GM19023 (cell line): ENCODE results near the gene SMPDL3B.

Source experiments
- ATAC-seq: cut with Tn5 transposase; IDR thresholded peaks from one replicate; pipeline ENCODE4 v1.9.1; 2021; ENCODE audit warnings: mild to moderate bottlenecking, moderate library complexity; ENCODE audit not compliant: unreplicated experiment

SMPDL3B gene

DNA sequence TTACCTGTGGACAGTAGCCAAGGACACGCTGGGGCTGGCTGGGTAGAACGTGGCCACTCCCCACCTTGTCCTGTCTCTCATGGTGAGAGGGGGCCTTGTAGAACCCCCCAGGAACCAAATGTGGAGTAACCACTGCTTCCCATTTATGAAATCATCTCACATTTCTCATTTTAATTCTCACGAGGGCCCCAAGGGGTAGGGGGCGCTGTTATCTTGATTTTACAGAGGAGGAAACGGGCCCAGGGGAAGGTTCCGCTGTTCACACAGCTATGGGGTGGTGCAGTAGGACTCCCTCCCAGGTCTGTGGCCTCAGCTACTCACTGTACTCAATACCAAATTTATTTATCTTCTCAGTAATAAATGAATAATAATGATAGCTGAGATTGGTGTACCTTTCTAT lies 5.5 kb downstream of the SMPDL3B start:
- no peak for ATAC-seq

DNA sequence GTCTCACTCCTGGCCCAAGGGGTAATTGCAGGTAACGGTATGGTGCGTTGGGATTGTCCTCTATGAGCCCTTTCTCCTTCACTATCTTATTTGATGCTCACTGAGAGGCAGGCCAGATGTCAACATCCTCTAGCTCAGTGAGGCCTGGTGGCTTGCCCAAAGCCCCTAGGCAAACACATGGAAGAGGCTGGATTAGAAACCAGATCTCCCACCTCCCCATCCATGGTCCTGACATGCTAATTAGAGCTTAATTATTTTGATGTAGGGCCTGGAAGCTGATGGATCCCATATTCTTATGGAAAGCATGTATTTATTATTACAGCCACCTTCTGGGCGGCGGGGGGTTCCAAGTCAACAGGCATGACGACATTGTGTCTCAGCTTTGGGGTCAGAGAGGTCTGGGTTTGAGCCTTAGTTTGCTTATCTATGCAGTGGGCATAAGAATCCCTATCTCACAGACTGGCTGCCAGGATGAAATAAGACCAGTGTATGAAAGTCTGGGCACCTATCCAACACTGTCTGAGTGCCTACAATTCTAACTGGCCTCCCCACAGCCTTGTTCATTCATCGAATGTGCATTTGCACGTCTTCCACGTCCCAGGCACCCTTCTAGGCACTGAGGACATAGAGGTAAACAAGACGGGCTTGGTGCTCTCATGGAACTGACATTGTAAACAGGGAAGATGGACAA lies 6.2 kb downstream of the SMPDL3B start:
- ATAC-seq: no peak

DNA sequence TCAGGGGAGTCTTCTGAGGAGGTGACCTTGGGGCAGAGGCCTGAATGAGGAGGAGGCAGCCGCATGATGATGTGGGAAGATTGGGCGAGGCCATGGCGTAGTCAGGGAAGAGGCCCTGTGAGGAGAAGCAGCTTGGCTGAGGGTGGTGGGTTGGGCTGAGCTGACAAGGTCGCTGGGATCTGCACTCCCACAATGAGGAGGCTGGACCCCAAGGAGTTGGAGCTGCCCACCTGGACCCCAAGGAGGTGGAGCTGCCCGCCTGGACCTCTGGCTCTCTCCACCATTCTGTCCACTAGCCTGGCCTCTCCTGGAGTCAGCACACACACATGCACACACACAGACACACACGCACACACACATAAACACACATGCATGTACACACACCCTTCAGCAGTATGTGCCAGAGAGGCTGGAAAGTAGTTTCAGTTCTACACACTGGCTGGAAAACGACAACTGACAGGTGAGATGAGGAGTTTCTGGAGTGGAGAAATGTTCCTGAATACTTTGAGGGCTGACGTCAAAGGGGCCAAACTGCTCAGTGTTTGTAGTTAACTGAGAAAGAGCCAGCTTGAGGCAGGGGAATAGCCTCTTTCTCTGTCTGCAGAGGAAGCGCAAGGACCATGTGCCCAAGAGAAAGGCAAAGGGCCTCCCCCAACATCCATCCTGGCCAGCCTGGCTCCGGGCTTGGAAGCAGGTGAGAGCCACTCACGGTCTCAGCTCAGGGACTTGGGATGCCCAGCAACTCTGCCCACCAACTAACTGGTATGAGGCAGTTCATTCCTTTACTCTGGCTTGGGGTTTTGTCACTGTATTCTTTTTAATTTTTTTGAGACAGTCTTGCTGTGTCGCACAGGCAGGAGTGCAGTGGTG lies 7.1 kb downstream of the SMPDL3B start:
- ATAC-seq: no peak

DNA sequence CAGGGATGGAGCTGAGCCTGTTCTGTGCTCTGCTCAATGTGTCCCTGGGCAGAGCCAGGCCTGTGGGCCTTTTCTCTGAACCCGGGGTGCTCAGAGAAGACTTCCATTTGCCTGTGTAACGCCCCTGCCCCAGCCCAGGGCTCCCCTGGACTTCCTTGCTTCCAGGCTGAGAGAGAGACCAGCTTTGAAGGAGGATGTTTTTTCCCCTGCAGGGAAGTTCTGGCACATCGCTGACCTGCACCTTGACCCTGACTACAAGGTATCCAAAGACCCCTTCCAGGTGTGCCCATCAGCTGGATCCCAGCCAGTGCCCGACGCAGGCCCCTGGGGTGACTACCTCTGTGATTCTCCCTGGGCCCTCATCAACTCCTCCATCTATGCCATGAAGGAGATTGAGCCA lies 10.2 kb downstream of the SMPDL3B start:
- ATAC-seq: no peak

DNA sequence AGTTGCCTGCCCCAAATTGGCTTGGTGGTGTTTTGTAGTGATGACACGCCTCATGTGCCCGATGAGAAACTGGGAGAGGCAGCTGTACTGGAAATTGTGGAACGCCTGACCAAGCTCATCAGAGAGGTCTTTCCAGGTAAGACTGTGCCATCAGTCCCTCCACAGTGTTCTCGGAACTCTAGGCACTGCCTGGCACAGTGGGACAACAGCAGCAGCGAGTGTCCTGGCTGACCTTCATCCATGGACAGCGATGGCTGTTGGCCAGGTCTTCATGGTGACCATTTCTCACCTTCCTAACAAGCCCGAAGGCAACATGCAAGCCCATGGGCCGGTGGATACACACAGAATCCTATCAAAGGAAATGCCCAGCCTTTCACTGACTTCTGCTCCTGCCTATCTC lies 14.2 kb downstream of the SMPDL3B start:
- no peak for ATAC-seq

DNA sequence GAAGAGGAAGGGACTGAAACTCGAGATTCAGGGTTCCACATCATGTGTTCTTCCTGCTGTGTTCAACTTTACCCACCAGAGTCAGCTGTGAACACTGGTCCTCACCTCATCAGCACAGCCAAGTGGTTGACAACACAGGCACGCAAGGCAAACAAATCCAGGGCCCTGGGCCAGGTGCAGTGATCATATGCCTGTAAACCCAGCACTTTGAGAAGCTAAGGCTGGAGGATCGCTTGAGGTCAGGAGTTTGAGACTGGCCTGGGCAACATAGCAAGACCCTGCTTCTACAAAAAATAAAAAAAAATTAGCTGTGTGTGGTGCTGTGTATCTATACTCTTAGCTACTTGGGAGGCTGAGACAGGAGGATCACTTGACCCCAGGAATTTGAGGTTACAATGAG lies 16.6 kb downstream of the SMPDL3B start:
- no peak for ATAC-seq

DNA sequence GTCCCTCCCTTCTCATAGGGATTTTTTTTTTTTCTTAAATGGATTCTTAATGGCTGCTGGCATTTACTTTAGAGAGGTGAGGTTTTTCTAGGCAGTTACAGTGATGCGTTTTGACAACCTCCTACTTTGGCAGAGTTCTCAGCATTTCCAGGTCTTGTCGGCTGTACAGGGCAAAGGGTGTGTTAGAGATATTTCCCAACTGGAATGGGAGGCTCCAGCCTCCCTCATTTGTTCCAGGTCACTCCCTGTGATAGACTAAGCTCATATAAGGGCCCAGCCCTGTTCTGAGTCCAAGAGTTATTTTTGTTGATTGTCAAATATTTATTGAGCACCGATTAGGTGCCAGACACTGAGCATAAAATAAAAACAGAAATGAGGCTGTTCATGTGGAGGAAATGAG lies 17.3 kb downstream of the SMPDL3B start:
- ATAC-seq: no peak

DNA sequence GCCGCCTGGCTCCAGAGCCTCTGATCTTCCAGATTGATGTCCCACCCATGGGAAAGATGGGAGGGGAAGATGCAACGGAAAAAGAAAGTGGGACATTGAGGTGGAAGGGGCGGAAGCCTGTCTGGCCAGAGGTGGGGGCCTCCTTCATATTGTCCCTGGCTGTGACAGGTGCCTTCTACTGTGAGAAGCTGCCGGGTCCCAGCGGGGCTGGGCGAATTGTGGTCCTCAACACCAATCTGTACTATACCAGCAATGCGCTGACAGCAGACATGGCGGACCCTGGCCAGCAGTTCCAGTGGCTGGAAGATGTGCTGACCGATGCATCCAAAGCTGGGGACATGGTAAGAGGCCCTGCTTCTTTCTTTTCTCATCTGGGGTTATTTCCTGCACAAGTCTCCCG lies 19.4 kb downstream of the SMPDL3B start:
- no peak for ATAC-seq

DNA sequence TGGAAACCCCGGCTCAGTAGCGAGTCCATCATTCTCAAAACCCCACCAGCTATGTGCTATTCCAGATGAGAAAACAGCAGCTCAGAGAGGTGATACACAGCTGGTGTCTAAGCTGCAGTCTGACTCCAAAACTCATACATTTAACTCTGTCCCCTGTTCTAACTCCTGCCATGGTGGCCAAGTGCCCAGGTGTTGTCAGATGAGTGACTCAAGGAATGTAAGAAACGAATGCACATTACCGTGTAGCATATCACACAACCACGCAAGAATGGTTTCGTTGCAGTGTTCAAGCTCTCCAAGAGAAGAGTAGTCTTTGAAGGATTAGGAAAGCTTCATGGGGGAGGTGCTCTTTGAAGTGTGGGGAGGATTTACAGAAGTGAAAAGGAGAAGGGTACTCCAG lies 20.3 kb downstream of the SMPDL3B start:
- ATAC-seq: no peak

DNA sequence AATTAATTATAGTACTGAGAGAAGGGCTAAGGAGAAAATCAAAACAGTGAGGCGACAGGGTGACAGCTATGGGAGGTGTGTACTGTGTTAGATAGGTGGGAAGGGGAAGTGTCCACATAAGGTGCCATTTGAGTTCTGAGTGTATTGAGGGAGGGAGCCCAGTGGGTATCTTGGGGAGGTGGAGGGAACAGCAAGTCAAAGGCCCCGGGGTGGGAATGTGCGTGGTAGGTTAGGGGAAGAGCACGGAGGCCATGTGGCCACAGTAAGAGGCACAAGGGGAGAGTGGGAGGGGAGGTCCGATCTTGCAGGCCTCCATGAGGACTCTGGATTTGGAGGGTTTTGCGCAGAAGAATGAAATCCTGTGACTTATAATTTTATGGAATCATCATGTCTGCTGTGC lies 22.0 kb downstream of the SMPDL3B start:
- ATAC-seq: no peak

DNA sequence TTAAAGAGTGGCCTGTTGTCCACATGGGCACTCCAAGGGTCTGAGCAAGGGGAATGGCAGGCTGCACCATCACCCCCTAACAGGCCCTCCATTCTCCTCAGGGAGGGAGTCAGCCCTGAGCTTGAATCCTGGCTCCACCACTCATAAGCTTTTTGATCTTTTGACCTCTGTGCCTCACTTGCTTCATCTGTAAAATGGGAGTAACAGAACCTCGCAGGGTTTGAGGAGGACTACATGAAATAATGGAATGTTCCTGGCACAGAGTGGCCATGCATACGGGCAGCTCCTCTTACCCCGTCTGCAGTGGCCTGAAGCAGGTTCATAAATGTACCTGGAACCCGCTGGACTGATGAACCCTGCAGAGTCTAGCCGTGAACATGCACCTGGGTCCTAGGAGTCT lies 22.9 kb downstream of the SMPDL3B start:
- no peak for ATAC-seq

DNA sequence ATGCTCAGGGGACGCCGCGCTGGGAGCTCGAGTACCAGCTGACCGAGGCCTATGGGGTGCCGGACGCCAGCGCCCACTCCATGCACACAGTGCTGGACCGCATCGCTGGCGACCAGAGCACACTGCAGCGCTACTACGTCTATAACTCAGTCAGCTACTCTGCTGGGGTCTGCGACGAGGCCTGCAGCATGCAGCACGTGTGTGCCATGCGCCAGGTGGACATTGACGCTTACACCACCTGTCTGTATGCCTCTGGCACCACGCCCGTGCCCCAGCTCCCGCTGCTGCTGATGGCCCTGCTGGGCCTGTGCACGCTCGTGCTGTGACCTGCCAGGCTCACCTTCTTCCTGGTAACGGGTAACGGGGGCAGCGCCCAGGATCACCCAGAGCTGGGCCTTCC lies 23.7 kb downstream of the SMPDL3B start:
- ATAC-seq: no peak

DNA sequence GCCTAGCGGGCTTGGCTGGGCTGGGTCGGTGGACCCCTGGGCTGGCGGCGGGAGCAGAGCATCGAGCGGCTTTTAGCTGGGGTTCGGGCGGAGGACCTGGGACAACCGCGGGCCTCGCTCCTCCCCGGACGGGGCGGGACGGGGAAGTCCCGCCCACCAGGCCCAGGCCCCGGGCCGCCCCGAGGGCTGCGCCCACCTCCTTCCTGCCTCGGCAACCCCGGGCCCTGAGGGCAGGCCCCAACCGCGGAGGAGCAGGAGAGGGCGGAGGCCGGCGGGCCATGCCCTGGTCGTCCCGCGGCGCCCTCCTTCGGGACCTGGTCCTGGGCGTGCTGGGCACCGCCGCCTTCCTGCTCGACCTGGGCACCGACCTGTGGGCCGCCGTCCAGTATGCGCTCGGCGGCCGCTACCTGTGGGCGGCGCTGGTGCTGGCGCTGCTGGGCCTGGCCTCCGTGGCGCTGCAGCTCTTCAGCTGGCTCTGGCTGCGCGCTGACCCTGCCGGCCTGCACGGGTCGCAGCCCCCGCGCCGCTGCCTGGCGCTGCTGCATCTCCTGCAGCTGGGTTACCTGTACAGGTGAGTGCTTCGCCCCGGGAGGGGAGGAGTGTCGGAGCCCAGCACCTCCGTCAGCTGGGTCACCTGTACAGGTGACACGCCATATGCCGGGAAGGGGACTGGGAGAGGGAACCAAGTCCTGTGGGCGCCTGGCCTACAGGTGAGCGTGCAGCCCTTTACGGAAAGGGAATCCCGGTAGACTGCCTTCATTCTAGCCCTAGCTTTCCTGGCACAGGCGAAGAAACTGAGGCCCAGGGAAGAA lies 25.2 kb downstream of the SMPDL3B start, which contains the start of gene XKR8:
XKR8 (plus strand) TSS at position 182 of the 812 bp plus-strand sequence; CDS start at position 279, 97 bp downstream.
- peak; percentile 81 for ATAC-seq

DNA sequence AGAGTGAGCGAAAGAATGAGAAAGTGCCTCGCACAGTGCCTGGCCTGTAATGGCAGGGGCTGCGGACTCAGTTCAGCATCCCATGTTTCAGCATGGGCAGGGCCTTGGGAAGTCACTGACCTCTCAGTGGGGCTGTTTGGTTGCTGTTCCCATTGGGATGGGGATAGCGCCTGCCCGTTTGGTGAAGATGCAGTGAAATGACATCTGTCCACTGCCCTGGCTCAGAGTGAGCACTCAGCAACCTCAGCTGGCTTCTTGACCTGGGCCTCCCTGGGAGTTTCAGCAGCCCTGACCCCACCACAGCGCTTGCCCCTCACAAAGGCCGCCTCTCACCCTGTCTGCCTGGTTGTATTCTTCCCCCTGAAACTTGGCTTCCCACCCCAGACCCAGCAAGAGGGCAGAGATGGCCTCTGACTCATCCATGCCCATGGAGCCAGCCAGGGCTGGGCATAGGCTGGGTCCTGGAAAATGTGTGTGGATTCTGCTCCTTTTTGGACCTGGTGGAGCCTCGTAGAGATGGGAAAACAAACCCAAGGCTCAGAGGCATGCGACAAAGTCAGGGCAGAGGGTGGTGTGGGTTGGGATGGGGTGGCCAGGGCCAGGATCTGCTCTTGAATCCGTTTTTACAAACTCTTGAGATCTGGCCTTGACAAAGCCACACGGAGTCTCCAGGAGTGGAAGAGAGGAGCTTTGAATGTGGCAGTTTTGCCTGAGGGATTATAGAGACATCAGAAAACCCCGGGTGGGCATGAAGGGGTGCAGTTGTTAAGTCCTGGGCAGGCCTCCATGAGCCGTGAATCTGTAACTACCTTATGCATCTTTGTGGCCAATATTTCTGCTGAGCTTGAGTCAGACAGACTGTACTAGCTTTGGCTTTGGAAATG lies 26.2 kb downstream of the SMPDL3B start:
- ATAC-seq: no peak

DNA sequence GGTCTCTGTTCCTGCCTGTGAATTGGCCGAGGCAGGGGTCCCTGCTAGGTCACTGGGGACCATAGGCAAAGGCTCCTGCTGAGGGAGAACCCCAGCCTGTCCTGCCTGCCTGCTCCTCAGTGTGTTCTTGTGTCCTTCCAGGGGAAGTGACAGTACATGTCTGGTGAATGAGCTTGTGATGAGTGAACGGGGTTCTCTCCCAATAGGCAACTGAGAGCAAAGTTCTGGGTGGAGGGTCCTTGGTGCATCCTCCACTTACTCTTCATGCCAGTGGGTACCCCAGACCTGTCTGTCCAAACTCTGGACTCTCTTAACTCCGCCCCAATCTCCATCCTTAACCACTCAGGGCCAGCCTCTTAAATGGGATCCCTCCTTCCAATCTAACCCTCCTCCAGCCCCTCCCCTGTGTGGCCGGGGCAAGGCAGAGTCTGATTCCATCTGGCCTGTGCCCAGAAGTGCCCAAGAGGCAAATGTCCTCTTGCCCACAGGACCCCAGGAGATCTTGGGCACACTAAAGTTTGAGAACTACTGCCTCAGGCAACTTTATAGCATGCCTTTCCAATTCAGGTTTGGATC lies 26.9 kb downstream of the SMPDL3B start:
- no peak for ATAC-seq

DNA sequence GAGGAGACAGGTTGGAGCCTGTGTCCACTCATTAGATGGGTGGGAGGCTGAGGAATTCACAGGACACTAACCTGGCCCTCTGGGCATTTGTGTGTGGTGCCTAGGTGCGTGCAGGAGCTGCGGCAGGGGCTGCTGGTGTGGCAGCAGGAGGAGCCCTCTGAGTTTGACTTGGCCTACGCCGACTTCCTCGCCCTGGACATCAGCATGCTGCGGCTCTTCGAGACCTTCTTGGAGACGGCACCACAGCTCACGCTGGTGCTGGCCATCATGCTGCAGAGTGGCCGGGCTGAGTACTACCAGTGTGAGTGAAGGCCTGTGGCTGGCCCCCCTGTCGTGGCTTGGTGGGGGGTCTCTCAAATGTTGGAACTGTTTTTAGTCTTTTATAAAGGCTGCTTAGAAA lies 28.6 kb downstream of the SMPDL3B start:
- ATAC-seq: no peak

DNA sequence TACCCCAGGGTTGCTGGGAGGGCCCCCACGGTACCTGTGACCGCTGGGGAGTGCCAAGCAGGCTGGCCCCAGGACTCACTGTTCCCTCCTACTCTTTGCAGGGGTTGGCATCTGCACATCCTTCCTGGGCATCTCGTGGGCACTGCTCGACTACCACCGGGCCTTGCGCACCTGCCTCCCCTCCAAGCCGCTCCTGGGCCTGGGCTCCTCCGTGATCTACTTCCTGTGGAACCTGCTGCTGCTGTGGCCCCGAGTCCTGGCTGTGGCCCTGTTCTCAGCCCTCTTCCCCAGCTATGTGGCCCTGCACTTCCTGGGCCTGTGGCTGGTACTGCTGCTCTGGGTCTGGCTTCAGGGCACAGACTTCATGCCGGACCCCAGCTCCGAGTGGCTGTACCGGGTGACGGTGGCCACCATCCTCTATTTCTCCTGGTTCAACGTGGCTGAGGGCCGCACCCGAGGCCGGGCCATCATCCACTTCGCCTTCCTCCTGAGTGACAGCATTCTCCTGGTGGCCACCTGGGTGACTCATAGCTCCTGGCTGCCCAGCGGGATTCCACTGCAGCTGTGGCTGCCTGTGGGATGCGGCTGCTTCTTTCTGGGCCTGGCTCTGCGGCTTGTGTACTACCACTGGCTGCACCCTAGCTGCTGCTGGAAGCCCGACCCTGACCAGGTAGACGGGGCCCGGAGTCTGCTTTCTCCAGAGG lies 31.8 kb downstream of the SMPDL3B start:
- ATAC-seq: no peak

DNA sequence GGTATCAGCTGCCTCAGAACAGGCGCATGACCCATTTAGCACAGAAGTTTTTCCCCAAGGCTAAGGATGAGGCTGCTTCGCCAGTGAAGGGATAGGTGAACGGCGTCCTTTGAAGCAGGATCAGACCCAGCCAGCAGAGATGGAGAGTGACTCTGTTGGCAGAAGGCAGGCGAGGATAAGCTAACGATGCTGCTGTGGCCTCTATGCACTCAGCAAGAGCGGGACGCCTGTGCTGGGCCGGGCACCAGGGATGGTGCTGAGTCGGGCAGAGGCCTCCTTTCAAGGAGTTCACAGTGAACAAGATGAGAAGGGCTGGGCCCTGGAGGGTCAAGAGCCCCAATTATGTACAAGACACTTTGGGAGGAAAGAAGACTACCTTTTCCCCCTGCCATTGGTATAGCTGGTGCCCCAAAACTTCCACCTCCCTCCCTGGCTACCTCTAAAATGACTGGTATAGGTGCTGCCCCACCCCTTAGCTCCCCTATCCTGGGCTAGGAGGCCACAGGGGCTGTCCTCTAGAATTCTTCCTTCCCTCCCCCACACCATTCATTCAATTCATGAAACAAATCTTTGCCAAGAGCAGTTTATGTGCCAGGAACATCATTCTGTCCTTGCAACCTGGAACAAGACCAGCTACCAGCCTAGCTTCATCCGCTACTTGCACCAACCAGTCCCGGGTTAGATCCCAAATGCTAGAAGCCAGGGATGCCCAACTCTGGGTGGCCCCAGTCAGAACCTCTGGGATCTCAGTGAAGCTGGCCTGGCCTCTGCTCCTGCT lies 32.5 kb downstream of the SMPDL3B start:
- no peak for ATAC-seq
